C4-2B (cell line): ENCODE measurements around the gene TRIM39.

Experiments
- ZFX ChIP-seq: fragments of 450-650 bp; IDR thresholded peaks from 2 replicates; pipeline ENCODE4 v1.6.1; 2017
- TF ChIP-seq, protein P1 (sequence below): fragments of 450-650 bp; conservative IDR thresholded peaks from 2 replicates; pipeline ENCODE4 v1.5.1; 2017; ENCODE audit warnings: mild to moderate bottlenecking

DNA sequence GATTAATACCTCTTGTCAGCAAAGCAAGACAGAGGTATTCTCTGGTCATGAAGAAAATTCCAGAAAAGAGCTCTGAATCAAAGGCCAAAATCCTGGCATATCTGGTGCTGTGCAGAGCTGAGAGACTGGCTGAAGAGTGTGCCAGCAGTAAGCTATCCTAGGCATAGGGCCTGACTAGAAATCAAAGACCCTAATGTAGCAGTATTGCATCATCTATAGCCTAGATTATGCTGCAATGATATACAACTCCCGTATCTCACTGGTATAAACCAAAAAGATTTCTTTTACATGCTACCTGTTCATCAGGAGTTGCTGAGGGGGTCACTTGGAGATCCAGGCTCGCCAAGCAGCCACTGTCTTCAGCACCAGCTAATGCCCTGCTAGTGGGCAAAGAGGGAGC is 30.9 kb upstream of the TRIM39 start:
- TF ChIP-seq, protein P1, sequence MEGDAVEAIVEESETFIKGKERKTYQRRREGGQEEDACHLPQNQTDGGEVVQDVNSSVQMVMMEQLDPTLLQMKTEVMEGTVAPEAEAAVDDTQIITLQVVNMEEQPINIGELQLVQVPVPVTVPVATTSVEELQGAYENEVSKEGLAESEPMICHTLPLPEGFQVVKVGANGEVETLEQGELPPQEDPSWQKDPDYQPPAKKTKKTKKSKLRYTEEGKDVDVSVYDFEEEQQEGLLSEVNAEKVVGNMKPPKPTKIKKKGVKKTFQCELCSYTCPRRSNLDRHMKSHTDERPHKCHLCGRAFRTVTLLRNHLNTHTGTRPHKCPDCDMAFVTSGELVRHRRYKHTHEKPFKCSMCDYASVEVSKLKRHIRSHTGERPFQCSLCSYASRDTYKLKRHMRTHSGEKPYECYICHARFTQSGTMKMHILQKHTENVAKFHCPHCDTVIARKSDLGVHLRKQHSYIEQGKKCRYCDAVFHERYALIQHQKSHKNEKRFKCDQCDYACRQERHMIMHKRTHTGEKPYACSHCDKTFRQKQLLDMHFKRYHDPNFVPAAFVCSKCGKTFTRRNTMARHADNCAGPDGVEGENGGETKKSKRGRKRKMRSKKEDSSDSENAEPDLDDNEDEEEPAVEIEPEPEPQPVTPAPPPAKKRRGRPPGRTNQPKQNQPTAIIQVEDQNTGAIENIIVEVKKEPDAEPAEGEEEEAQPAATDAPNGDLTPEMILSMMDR: no peak
- no peak for TF ChIP-seq ZFX
